H9 (cell line): ENCODE data around the gene ACOX3. TPM values are rescaled to one million over a fixed set of nuclear protein-coding genes. Genes with fewer than 3 reads are reported as not detected.

Source experiments
- DNase-seq: peaks from one replicate; pipeline ENCODE4 v3.0.0-alpha.2; 2017
- H2AFZ ChIP-seq: one replicate; pipeline ENCODE4 v1.6.1; 2013; ENCODE audit warnings: mild to moderate bottlenecking, low read length, control low read depth, moderate library complexity
- H2AK5ac ChIP-seq: 2 replicates; pipeline ENCODE4 v1.6.1; 2013; ENCODE audit warnings: low read length, control low read depth, mixed read lengths; ENCODE audit not compliant: insufficient read length
- H2BK120ac ChIP-seq: one replicate; pipeline ENCODE4 v1.6.1; 2013; ENCODE audit warnings: low read depth, mild to moderate bottlenecking, low read length, control low read depth, inconsistent platforms; ENCODE audit not compliant: poor library complexity, severe bottlenecking
- H2BK12ac ChIP-seq: 2 replicates; pipeline ENCODE4 v1.6.1; 2013; ENCODE audit warnings: low read length, control low read depth, mixed read lengths, low read depth; ENCODE audit not compliant: insufficient read length
- H2BK15ac ChIP-seq: 2 replicates; pipeline ENCODE4 v1.6.1; 2013; ENCODE audit warnings: low read depth, low read length, control low read depth
- H2BK20ac ChIP-seq: one replicate; pipeline ENCODE4 v1.6.1; 2013; ENCODE audit warnings: low read depth, mild to moderate bottlenecking, low read length, control low read depth, inconsistent platforms; ENCODE audit not compliant: poor library complexity, severe bottlenecking
- H2BK5ac ChIP-seq: 2 replicates; pipeline ENCODE4 v1.6.1; 2013; ENCODE audit warnings: low read length, control low read depth, mixed read lengths; ENCODE audit not compliant: insufficient read length
- H3K14ac ChIP-seq: 2 replicates; pipeline ENCODE4 v1.6.1; 2013; ENCODE audit warnings: low read length, control low read depth; ENCODE audit not compliant: insufficient read depth
- H3K18ac ChIP-seq: 2 replicates; pipeline ENCODE4 v1.6.1; 2013; ENCODE audit warnings: low read depth, mild to moderate bottlenecking, mixed read lengths, low read length, control low read depth; ENCODE audit not compliant: insufficient read length
- H3K23ac ChIP-seq: 2 replicates; pipeline ENCODE4 v1.6.1; 2013; ENCODE audit warnings: low read length, control low read depth, mixed read lengths, low read depth; ENCODE audit not compliant: insufficient read length
- H3K23me2 ChIP-seq: 2 replicates; pipeline ENCODE4 v1.6.1; 2013; ENCODE audit warnings: low read depth, mild to moderate bottlenecking, mixed read lengths, low read length, control low read depth; ENCODE audit not compliant: insufficient read length, poor library complexity, severe bottlenecking
- H3K27ac ChIP-seq: 2 replicates; pipeline ENCODE4 v1.5.1; 2013; ENCODE audit warnings: low read length, control low read depth, mixed read lengths, low read depth; ENCODE audit not compliant: insufficient read length
- H3K27me3 ChIP-seq: 2 replicates; pipeline ENCODE4 v1.6.1; 2013; ENCODE audit warnings: low read length, control low read depth, inconsistent platforms; ENCODE audit not compliant: insufficient read depth
- H3K4ac ChIP-seq: 2 replicates; pipeline ENCODE4 v1.6.1; 2013; ENCODE audit warnings: low read depth, mild to moderate bottlenecking, control low read depth, inconsistent platforms, low read length, moderate library complexity
- H3K4me1 ChIP-seq: 2 replicates; pipeline ENCODE4 v1.6.1; 2013; ENCODE audit warnings: low read length, control low read depth, inconsistent platforms; ENCODE audit not compliant: insufficient read depth
- H3K4me2 ChIP-seq: 2 replicates; pipeline ENCODE4 v1.6.1; 2013; ENCODE audit warnings: low read length, control low read depth, mixed read lengths; ENCODE audit not compliant: insufficient read length, insufficient read depth
- H3K56ac ChIP-seq: 2 replicates; pipeline ENCODE4 v1.6.1; 2013; ENCODE audit warnings: low read depth, mild to moderate bottlenecking, mixed read lengths, low read length, control low read depth; ENCODE audit not compliant: insufficient read length
- H3K79me1 ChIP-seq: 2 replicates; pipeline ENCODE4 v1.6.1; 2013; ENCODE audit warnings: low read depth, mild to moderate bottlenecking, moderate library complexity, low read length, control low read depth, inconsistent platforms; ENCODE audit not compliant: insufficient read depth, poor library complexity, severe bottlenecking
- H3K79me2 ChIP-seq: 2 replicates; pipeline ENCODE4 v1.6.1; 2013; ENCODE audit warnings: low read length, control low read depth, inconsistent platforms; ENCODE audit not compliant: insufficient read depth
- H3K9ac ChIP-seq: 2 replicates; pipeline ENCODE4 v1.6.1; 2013; ENCODE audit warnings: low read length, control low read depth, mixed read lengths; ENCODE audit not compliant: insufficient read length; ENCODE audit errors: extremely low read depth
- H3K9me3 ChIP-seq: one replicate; pipeline ENCODE4 v1.6.1; 2013; ENCODE audit warnings: low read depth, low read length, inconsistent platforms; ENCODE audit not compliant: control insufficient read depth
- H3T11ph ChIP-seq: one replicate; pipeline ENCODE4 v1.6.1; 2013; ENCODE audit warnings: mild to moderate bottlenecking, low read length, control low read depth, inconsistent platforms
- H4K20me1 ChIP-seq: one replicate; pipeline ENCODE4 v1.6.1; 2013; ENCODE audit not compliant: control insufficient read depth, insufficient read length, insufficient read depth
- H4K5ac ChIP-seq: 2 replicates; pipeline ENCODE4 v1.6.1; 2013; ENCODE audit warnings: low read depth, mild to moderate bottlenecking, mixed read lengths, low read length, control low read depth; ENCODE audit not compliant: insufficient read length
- H4K8ac ChIP-seq: replicated peaks from 2 replicates; pipeline ENCODE4 v1.6.1; 2013; ENCODE audit warnings: low read length, control low read depth, mixed read lengths, low read depth; ENCODE audit not compliant: insufficient read length
- H4K91ac ChIP-seq: 2 replicates; pipeline ENCODE4 v1.6.1; 2013; ENCODE audit warnings: low read depth, mild to moderate bottlenecking, moderate library complexity, mixed read lengths, low read length, control low read depth; ENCODE audit not compliant: insufficient read length
- H3K27ac Mint-ChIP-seq, 3 experiments: 2 replicates in 2 of 3; 3 replicates in 1 of 3; pipeline ENCODE4 v1.8.0; 2020 to 2021; ENCODE audit warnings: mixed read lengths in 3 of 3, mild to moderate bottlenecking in 1 of 3, moderate library complexity in 1 of 3
- H3K27me3 Mint-ChIP-seq: 2 replicates; pipeline ENCODE4 v1.8.0; 2021; ENCODE audit warnings: low read depth, mild to moderate bottlenecking, moderate library complexity, mixed read lengths
- H3K36me3 Mint-ChIP-seq, 3 experiments: 2 replicates in 2 of 3; 3 replicates in 1 of 3; pipeline ENCODE4 v1.8.0; 2020 to 2021; ENCODE audit warnings: low read depth in 3 of 3, mixed read lengths in 3 of 3; ENCODE audit not compliant: insufficient read depth in 1 of 3
- H3K4me1 Mint-ChIP-seq, 2 experiments: 2 replicates each; pipeline ENCODE4 v1.8.0; 2020; ENCODE audit warnings: mixed read lengths in 2 of 2
- H3K4me3 Mint-ChIP-seq, 2 experiments: 2 replicates in 1 of 2; 3 replicates in 1 of 2; pipeline ENCODE4 v1.8.0; 2020 to 2021; ENCODE audit warnings: mild to moderate bottlenecking in 2 of 2, mixed read lengths in 2 of 2, moderate library complexity in 1 of 2
- H3K9me3 Mint-ChIP-seq, 2 experiments: 2 replicates in 1 of 2; 3 replicates in 1 of 2; pipeline ENCODE4 v1.8.0; 2020; ENCODE audit warnings: mild to moderate bottlenecking in 2 of 2, mixed read lengths in 2 of 2, moderate library complexity in 1 of 2
- CTCF ChIP-seq: fragments of 200-600 bp; sonication (generic); conservative IDR thresholded peaks from 3 replicates; pipeline ENCODE4 v1.8.0; 2021; ENCODE audit warnings: antibody characterized with exemption, mild to moderate bottlenecking
- WGBS: extraction: QIAGEN DNeasy Blood & Tissue Kit; methylation state at CpG from one replicate; pipeline ENCODE4 v1.1.7; 2013; ENCODE audit warnings: missing lambda C conversion rate, low lambda C conversion rate, mixed read lengths; ENCODE audit not compliant: insufficient read length; ENCODE audit errors: extremely low coverage; 5-methylcytosine and 5-hydroxymethylcytosine counted together
- total RNA-seq: library from RNA; stranded (reverse); gene quantifications from 2 replicates; pipeline ENCODE4 v1.2.1, GENCODE V29; 2021

Gene ACOX3
- total RNA-seq, 1 experiment from 2014 or later: 13.8 TPM

- no peak overlapping the region for H4K8ac ChIP-seq
- no CpG with 5 or more reads among the region's 9 CpGs for WGBS
- no peak overlapping the region for H4K5ac ChIP-seq
- H3K4me1 ChIP-seq: no peaks in the 10 kb centered on the region
- no peak overlapping the region for H3K23ac ChIP-seq
- no peak overlapping the region for H3K14ac ChIP-seq
- no peak overlapping the region for H2AK5ac ChIP-seq
- no peak overlapping the region for H2BK120ac ChIP-seq
- H3K79me1 ChIP-seq: no peaks in the 10 kb centered on the region
- H3K9me3 ChIP-seq: no peaks in the 10 kb centered on the region
- H3K27me3 ChIP-seq: no peaks in the 10 kb centered on the region
- peaks cover 13 to 17% of the 10 kb centered on the region in 2 experiments for H3K9me3 Mint-ChIP-seq
- H3K27me3 Mint-ChIP-seq: peaks cover 3% of the 10 kb centered on the region
- no peak for DNase-seq
- peaks cover 11% of the 10 kb centered on the region in 2 experiments for H3K4me1 Mint-ChIP-seq
- H3K36me3 Mint-ChIP-seq: peaks cover 19 to 34% (median 24%) of the 10 kb centered on the region in 3 experiments
- no peak overlapping the region for H2BK15ac ChIP-seq
- no peak overlapping the region for H3K4me2 ChIP-seq
- H3K27ac Mint-ChIP-seq: no peak overlapping the region
- H4K20me1 ChIP-seq: no peaks in the 10 kb centered on the region
- H3K56ac ChIP-seq: no peak overlapping the region
- no peak overlapping the region for H3K4ac ChIP-seq
- H3K79me2 ChIP-seq: no peaks in the 10 kb centered on the region
- H2AFZ ChIP-seq: no peak overlapping the region
- no peak overlapping the region for H2BK5ac ChIP-seq
- H3T11ph ChIP-seq: no peak overlapping the region
- H3K18ac ChIP-seq: no peak overlapping the region
- H3K23me2 ChIP-seq: no peaks in the 10 kb centered on the region
- no peak overlapping the region for H3K27ac ChIP-seq
- no peak overlapping the region for H2BK12ac ChIP-seq
- no peak overlapping the region for H4K91ac ChIP-seq
- TF ChIP-seq CTCF: no peak
- no peak overlapping the region for H3K4me3 Mint-ChIP-seq
- H3K9ac ChIP-seq: no peak overlapping the region
- H2BK20ac ChIP-seq: no peak overlapping the region
Observed at GRCh38 chr4:8405516-8405875, 35.0 kb downstream of the ACOX3 start.
